ENCODE measurements around the gene DMD. TPM values are rescaled to one million over a fixed set of nuclear protein-coding genes. Genes with fewer than 3 reads are reported as not detected.
A peak's percentile ranks its signal among the peaks of the same experiment; 100 is the strongest.
"Not testable (repeated sequence)": the region's sequence is repeated elsewhere in the genome, so short reads cannot be mapped to it uniquely, and the experiment has no call there.

Gene DMD
- total RNA-seq, 1 donor from 2014 or later, result 116 TPM

- DNase-seq (ENCODE audit: missing footprints) (no peak), ATAC-seq (no peak)
- intact Hi-C loops (cut with DNase I), result no loop called here
Measured at GRCh38 chrX:32745323-32745722, 466.0 kb downstream of the DMD start.

DNA sequence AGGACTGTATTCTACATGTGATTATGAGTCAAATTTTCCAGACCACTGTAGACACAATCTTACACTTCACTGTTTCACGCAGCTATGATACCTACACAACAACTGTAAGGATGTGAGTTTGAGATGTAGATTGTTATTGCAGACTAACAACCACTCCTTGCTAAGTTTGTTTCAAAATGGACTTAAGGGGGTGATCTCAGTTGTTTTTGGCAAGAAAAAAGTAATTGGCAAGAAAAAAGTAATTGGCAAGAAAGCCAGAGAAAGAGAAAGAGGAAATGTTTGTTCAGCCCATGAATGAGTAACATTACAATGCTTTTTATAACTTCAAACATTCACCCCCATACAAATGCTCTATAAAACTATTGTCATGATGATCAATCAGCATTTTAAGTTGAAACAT lies 466.4 kb downstream of the DMD start:
- ATAC-seq (no peak), DNase-seq (ENCODE audit: missing footprints) (no peak)
- intact Hi-C loops (cut with DNase I), result no loop called here

DNA sequence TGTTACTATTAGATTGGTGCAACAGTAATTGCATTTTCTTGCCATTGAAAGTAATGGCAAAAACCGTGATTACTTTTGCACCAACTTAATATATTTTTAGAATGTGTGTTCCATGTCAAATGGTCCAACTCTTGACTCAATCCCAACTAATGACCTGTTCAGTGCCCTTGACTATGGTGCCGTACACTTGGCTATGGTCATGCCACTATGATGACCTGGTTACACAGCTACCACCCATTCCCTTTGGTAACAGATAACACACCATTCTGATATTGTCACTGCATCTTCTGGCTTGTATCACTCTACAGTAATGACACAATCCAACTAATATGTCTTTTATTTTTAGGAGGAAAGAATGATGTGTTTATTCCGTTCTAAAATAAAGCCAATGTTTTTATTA lies 469.4 kb downstream of the DMD start:
- ATAC-seq, result no peak
- no peak for DNase-seq (ENCODE audit: missing footprints)
- intact Hi-C loops (cut with DNase I), result no loop called here

DNA sequence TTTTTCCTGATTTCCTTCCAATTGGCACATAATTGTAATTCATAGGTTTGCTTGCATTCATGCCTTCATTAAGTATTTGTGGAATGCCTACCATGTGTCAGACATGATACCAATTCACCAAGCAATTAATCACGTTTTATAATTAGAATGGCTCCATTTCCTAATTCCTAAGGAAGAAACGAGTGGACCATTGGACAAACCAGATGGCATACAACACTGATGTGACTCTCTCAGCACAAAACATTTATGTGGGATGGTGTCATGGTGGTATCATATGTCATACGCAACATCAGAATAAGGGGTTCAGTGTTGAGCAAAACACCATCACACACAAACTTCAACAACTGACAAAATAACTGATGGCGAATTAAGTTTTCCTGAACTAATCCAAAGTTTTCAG lies 502.8 kb downstream of the DMD start:
- DNase-seq (ENCODE audit: missing footprints) (no peak), ATAC-seq (no peak)
- intact Hi-C loops (cut with DNase I), result no loop called here

DNA sequence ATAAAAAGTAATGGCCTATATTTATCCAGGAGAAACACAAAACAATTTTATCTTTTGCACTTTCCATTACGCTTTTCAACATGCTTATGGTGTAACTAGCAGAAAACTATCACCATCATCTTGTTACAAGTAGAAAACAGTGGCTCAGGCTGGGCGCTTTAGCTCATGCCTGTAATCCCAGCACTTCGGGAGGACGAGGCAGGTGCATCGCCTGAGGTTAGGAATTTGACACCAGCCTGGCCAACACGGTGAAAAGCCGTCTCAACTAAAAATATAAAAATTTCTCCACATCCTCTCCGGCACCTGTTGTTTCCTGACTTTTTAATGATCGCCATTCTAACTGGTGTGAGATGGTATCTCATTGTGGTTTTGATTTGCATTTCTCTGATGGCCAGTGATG lies 506.0 kb downstream of the DMD start:
- ATAC-seq; DNase-seq (ENCODE audit: missing footprints); intact Hi-C loops (cut with DNase I): not testable (repeated sequence)

DNA sequence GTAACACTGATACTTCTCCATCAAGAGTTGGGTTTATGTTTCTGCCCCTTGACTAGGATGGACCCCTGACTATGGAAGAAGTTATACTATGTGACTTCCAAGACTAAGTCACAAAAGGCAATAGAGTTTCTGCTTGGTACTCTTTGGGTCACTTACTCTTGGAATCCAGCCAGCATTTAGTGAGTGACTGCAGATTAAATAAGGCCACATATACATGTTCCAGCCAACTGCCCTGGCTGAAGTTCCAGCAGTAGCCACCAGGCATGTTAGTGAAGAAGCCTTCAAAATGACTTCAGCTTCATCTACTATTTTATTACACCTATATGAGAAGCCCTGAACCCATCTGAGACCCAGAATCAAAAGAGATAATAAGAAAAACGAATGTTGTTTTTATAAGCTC lies 524.0 kb downstream of the DMD start:
- DNase-seq (ENCODE audit: missing footprints) (no peak), ATAC-seq (no peak)
- intact Hi-C loops (cut with DNase I), result no loop called here

- DNase-seq (ENCODE audit: missing footprints), result no peak
- intact Hi-C loops (cut with DNase I), result no loop called here
- ATAC-seq, result no peak
Measured at GRCh38 chrX:32678487-32678886, 532.9 kb downstream of the DMD start.

GRCh38 chrX:32673193-32673592 lies 538.2 kb downstream of the DMD start:
- intact Hi-C loops (cut with DNase I), result no loop called here
- ATAC-seq (no peak), DNase-seq (ENCODE audit: missing footprints) (no peak)

DNA sequence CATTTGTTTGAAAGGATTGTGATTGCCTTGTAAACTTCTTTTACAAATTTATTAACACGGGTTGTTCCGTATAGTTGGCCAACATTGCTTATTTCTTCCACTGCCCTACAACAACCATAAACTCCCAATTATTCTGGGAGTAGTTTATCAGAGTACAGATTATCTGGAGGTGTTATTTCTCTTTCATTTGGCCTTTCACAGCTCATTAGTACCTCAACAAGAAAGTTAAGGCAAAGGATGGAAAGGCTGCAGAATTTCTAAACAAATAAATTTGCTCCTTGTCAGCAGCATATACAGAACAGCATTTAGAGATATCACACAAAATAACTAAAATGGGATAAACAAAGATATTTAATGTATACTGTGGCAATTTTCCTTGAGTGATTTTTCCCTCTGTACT lies 548.8 kb downstream of the DMD start:
- DNase-seq (ENCODE audit: missing footprints) (no peak), ATAC-seq (no peak)
- intact Hi-C loops (cut with DNase I), result no loop called here

DNA sequence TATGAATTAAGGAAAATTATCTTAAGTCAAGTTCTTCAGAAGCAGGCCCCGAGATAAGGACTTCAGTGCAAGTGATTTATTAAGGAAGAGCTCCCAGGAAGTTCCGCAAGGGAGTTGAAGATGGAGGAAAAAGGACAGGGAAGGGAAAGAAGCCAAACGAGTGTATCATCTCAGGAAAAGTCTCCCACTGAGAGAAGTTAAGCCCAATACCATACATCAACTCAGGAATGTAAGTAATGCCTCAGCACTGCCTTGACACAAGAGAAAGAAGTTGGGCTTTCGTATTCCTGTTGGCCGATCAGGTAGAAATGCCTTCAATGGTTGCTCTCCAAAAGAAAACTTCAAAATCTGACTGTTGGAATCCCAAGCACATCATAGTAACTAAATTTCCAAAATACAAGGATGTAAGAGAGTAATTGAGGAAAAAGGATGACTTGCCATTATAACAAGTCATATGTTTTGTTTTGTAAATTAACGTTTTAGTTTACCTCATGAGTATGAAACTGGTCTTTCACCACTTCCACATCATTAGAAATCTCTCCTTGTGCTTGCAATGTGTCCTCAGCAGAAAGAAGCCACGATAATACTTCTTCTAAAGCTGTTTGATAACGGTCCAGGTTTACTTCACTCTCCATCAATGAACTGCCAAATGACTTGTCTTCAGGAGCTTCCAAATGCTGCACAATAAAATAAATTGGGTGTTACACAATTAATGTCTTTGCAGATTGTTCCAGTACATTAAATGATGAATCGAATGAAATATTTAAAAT lies 566.7 kb downstream of the DMD start:
- DNase-seq (ENCODE audit: missing footprints), result no peak
- no peak for ATAC-seq
- intact Hi-C loops (cut with DNase I), result no loop called here

- ATAC-seq, result no peak
- DNase-seq (ENCODE audit: missing footprints), result no peak
- intact Hi-C loops (cut with DNase I), result no loop called here
Measured at GRCh38 chrX:32642283-32642682, 569.1 kb downstream of the DMD start.

GRCh38 chrX:32618154-32618553 lies 593.2 kb downstream of the DMD start:
- no peak for ATAC-seq
- intact Hi-C loops (cut with DNase I), result no loop called here

GRCh38 chrX:32614707-32615106 lies 596.6 kb downstream of the DMD start:
- intact Hi-C loops (cut with DNase I), result no loop called here
- ATAC-seq (no peak), DNase-seq (ENCODE audit: missing footprints) (no peak)

More at GRCh38 chrX:32618154-32618553, 593.2 kb downstream of the DMD start:
- DNase-seq (ENCODE audit: missing footprints), result no peak

DNA sequence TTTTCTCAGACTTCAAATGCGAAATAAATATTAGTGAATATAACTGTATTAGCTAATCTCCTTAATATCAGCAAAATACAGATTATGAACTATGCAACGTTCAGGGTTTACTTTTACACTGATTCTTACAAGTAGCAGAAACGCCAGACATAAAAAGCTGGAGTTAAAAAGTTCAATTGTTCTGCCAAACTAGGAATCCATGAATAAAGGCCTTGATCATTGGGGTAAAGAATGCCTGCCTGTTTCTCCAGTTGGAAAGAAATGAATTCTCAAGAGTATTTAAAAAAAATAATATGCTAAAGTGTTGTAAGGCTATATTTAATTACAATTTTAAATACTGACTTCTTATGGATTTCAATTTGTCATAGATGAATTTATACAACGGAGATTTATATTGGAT lies 612.2 kb downstream of the DMD start:
- no peak for DNase-seq (ENCODE audit: missing footprints)
- no peak for ATAC-seq
- intact Hi-C loops (cut with DNase I), result no loop called here

- no peak for DNase-seq (ENCODE audit: missing footprints)
- intact Hi-C loops (cut with DNase I), result no loop called here
Measured at GRCh38 chrX:32598707-32599106, 612.6 kb downstream of the DMD start.

DNA sequence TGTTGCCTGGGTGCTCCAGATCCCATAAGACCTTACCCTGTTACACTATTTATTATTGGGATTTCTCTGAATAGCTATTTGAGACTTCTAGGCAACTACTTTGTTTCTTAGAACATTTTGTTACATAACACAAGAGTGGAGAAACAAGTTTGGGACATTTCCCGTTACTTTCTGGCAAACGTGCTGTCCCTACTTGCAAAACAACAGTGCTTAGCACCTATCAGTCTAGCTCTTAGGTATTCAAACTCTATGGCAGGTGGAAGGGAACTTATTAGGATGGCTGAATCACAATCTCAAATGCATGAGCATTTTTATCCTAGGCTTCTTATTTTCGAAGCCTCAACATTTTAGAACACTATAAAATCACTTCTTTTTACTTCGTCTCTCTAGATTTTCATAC lies 613.6 kb downstream of the DMD start:
- intact Hi-C loops (cut with DNase I), result no loop called here

More at GRCh38 chrX:32598707-32599106, 612.6 kb downstream of the DMD start:
- no peak for ATAC-seq

GRCh38 chrX:32592786-32593185 lies 618.6 kb downstream of the DMD start:
- intact Hi-C loops (cut with DNase I), result no loop called here
- ATAC-seq (peak; percentile 8), DNase-seq (ENCODE audit: missing footprints) (no peak)

More for the DNA sequence above, 613.6 kb downstream of the DMD start:
- DNase-seq (ENCODE audit: missing footprints) (no peak), ATAC-seq (no peak)

GRCh38 chrX:32591589-32591988 lies 619.8 kb downstream of the DMD start:
- DNase-seq (ENCODE audit: missing footprints) (no peak), ATAC-seq (no peak)
- intact Hi-C loops (cut with DNase I), result no loop called here

- intact Hi-C loops (cut with DNase I), result no loop called here
- no peak for DNase-seq (ENCODE audit: missing footprints)
- ATAC-seq, result no peak
Measured at GRCh38 chrX:32582729-32583128, 628.6 kb downstream of the DMD start.

DNA sequence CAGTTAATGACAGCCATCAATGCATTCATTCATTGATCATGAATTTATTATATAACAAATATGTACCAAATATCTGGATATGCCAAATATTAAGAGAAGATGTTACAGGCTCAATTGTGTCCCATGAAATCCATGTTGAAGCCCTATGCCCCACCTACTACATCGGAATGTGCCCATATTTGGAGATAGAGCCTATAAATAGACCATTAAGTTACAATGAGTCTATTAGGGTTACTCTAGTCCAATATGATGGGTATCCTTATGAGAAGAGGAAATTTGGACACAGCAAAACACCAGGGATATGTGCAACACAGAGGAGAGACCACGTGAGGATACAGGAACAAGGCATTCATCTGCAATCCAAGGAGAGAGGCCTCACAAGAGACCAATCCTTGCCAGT lies 634.5 kb downstream of the DMD start:
- no peak for ATAC-seq
- DNase-seq (ENCODE audit: missing footprints), result no peak
- intact Hi-C loops (cut with DNase I), result no loop called here

GRCh38 chrX:32572644-32573043 lies 638.7 kb downstream of the DMD start:
- intact Hi-C loops (cut with DNase I), result no loop called here
- ATAC-seq (no peak), DNase-seq (ENCODE audit: missing footprints) (no peak)
